Stimulated activated CD8-positive, alpha-beta memory T cell treated with anti-CD3 and anti-CD28 coated beads, Interleukin-7, amount 100 ng/mL, for 1 hour (primary cell): ENCODE results near the gene SPACDR.
"Not testable (repeated sequence)": the region's sequence is repeated elsewhere in the genome, so short reads cannot be mapped to it uniquely, and the experiment has no call there.

Source experiments
- DNase-seq, 2 donors: peaks; one replicate each; pipeline ENCODE4 v3.0.0-alpha.2; 2020; ENCODE audit warnings: low read depth in 2 of 2

The SPACDR gene

DNA sequence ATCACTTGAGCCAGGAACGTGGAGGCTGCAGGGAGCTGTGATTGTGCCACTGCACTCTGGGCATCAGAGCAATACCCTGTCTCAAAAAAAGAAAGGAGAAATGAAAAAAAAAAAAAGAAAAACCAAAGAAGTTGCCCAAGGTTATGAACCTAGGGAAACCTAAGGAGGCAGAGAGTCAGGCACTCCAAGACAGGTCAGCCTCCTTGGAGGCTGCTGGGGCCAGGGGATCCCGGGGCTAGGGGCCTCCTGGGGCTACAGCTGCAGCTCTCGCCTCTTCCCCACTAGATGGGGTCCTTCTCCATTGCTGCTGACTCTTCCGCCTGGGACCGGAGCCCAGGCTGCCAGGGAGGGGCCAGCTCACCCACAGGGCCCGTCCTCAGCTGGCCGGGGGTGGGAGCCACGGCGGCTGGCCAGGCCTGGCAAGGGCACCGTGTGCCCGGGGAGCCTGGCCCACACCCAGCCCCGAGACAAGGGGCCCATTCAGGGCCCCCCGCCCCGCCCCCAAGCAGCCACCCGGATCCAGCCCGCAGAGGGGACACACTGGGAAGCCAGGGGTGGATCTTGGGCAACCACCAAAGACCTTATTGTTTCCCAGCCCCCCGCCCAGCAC lies 1.7 kb upstream of the SPACDR start:
- no peak for DNase-seq

DNA sequence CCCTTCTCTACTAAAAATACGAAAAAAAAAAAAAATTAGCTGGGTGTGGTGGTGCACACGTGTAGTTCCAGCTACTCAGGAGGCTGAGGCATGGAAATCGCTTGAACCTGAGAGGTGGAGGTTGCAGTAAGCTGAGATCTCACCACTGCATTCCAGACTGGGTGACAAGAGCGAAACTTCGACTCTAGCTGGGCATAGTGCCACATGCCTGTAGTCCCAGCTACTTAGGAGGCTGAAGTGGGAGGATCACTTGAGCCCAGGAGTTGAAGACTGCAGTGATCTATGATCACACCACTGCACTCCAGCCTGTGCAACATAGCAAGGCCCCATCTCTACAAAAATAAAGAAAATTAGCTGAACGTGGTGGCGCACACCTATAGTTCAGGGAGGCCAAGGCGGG lies 1.2 kb upstream of the SPACDR start:
- DNase-seq: no peak

DNA sequence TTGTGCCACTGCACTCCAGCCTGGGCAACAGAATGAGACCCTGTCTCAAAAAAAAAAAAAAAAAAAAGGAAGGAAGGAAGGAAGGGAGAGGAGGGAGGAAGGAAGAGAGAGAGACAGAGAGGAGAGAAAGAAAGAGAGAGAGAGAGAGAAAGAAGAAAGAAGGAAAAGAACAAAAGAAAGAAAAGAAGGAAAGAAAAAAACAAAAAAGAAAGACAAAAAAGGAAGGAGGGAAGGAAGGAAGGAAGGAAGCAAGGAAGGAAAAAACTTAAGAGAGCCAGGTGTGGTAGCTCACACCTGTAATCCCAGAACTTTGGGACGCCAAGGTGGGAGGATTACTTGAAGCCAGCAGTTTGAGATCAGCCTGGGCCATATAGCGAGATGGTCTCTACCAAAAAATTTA lies 731 bp upstream of the SPACDR start:
- DNase-seq: no peak

DNA sequence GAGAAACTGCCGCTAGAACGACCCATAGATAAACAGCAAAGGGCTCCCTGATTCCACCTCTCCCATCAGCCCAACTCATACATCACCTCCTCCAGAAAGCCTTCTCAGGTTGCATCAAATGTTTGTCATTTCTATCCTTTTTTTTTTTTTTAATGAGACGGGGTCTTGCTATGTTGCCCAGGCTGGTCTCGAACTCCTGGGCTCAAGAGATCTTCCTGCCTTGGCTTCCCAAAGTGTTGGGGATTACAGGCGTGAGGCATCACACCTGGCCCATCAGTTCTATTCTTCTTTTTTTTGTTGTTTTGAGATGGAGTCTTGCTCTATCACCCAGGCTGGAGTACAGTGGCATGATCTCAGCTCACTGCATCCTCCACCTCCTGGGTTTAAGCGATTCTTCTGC lies 7.0 kb downstream of the SPACDR start:
- no peak for DNase-seq

DNA sequence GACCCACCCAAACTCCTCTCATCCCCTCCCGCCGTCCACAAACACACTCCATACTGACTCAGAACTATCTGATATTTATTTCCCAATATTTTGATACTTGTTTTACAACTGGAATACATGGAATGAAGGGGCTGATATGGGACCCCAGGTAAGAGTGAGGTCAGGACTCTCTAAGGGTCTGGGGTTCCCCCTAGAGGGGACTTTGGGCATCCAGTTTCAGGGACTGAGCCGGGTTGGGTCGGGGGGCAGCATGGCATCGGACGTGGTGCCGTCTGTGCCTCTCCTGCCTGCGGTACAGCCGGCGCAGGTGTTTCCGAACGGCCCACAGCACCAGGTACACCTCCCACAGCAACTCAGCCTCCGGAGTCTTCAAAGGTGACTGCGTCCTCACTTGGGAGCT lies 7.5 kb downstream of the SPACDR start:
- no peak for DNase-seq

DNA sequence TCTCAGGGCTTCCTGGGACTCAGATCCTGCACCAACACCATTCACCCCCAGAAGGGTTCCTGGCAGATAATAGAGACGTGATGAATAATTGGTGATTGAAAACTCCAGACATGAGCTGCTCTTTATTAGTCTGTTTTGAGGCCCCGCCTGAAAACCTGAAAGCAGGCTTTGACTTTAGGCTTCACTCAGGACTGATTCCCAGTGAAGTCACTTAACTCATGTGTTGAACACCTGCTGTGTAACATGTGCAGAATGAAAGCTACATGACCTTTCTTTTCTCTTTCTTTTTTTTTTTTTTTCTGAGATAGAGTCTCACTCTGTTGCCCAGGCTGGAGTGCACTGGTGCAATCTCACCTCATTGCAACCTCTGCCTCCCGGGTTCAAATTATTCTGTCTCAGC lies 8.9 kb downstream of the SPACDR start:
- DNase-seq: no peak

DNA sequence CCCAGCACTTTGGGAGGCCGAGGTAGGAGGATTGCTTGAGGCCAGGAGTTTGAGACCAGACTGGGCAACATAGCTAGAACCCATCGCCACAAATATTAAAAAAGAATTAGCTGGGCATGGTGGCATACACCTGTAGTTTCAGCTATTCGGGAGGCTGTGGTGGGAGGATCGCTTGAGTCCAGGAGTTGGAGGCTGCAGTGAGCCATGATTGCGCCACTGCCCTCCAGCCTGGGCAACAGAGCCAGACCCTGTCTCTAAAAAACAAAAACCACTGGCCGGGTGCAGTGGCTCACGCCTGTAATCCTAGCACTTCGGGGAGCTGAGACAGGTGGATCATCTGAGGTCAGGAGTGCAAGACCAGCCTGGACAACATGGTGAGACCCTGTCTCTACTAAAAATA lies 10.2 kb downstream of the SPACDR start:
- DNase-seq: not testable (repeated sequence)

DNA sequence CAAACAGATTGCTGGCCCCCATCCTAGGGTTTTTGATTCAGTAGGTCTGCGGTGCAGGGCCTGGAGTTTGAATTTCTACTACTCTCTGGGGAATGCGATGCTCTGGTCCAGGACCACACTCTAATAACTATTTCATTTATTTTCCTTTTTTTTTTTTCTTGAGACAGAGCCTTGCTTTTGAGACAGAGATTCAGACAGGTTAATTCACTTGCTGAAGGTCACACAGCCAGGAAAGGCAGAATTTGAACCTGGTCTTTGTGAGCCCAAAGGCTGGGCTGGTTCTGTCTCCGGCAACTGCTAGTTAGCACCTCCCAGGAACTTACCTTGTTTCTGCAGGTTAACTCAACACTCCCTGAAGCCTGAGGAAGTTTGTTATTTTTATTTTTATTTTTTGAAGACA lies 11.5 kb downstream of the SPACDR start:
- no peak for DNase-seq

DNA sequence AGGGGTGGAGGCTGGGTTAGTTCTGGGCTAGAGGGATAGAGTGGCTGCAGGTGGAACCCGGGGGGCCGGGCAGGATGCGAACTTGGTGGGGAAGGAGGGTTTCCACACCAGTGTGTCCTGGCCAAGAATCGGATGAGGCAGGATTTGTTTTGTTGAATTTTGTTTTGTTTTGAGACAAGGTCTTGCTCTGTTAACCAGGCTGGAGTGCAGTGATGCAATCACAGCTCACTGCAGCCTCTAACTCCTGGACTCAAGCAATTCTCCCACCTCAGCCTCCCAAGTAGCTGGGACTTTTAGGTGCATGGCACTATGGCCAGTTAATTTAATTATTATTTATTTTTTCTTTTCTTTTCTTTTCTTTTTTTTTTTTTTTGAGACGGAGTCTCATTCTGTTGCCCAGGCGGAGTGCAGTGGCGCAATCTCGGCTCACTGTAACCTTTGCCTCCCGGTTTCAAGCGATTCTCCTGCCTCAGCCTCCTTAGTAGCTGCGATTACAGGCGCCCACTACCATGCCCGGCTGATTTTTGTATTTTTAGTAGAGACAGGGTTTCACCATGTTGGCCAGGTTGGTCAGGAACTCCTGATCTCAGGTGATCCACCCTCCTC lies 14.8 kb downstream of the SPACDR start:
- no peak for DNase-seq

DNA sequence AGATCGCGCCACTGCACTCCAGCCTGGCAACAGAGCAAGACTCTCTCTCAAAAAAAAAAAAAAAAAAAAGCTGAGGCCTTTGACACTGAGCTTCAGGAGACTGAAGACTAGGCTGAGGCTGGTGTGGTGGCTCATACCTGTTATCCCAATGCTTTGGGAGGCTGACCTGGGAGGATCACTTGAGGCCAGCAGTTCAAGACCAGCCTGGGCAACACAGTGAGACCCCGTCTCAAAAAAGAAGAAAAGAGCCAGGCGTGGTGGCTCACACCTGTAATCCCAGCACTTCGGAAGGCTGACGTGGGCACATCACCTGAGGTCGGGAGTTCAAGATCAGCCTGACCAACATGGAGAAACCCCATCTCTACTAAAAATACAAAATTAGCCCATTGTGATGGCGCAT lies 16.7 kb downstream of the SPACDR start:
- not testable (repeated sequence) for DNase-seq

DNA sequence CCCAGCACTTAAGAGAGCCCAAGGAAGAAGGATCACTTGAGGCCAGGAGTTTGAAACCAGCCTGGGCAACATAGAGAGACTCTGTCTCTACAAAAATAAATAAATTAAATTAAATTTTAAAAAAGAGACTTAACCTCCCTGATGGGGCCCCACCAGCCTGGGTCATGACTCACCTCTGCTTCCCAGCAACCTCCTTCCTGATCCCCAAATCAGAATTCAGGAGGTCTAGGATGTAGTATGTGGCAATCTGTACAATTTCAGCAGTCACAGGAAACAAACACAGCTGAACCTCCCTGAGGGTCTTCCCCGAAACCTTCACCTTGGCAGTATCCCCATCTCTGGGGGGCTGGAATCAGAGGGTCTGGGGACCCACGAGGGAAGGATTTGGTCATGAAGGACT lies 18.0 kb downstream of the SPACDR start:
- DNase-seq: no peak

DNA sequence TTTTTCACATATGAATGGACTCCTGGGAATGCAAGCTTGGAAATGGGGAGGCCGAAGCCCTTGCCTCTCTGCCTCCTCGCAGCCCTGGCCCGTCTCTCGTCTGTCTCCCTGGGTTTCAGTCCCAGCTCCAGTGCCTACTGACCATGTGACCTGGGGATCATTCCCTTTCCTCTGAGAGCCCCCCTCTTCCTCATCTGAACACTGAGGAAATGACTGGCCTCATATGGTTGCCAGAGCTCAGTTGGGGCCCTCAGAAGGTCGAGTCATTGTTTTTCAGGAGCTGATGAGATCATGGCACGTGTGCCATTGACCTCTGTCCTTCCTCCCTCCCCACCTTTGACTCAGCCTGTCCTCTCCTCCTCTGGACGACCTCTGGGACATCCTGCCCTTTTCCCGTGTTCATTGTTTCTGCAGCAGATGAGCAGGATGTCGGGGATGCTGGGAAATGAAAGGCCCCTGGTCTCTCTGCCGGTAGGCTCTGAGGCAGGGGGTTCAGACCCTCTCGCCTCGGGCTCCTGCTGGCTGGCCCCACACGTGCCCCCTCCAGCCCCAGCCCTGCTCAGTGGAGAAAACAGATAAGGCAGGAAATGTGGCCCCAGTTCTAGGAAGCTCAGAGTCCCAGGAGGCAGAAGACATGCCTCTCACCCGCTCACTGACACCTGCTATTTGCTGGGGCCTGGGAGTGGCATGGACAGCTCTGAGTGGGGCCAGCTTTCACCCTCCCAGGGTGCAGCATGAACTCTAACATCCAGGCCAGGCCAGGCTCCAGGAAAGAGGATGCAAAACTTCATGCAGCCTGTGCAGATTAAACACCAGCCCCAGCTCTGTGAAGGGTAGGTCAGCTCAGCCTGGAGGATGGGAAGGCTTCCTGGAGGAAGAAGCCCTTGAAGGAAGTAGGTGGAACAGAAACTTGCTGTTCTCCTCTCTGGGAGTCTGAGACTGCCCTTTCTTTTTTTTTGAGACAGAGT lies 19.5 kb downstream of the SPACDR start:
- DNase-seq: no peak

DNA sequence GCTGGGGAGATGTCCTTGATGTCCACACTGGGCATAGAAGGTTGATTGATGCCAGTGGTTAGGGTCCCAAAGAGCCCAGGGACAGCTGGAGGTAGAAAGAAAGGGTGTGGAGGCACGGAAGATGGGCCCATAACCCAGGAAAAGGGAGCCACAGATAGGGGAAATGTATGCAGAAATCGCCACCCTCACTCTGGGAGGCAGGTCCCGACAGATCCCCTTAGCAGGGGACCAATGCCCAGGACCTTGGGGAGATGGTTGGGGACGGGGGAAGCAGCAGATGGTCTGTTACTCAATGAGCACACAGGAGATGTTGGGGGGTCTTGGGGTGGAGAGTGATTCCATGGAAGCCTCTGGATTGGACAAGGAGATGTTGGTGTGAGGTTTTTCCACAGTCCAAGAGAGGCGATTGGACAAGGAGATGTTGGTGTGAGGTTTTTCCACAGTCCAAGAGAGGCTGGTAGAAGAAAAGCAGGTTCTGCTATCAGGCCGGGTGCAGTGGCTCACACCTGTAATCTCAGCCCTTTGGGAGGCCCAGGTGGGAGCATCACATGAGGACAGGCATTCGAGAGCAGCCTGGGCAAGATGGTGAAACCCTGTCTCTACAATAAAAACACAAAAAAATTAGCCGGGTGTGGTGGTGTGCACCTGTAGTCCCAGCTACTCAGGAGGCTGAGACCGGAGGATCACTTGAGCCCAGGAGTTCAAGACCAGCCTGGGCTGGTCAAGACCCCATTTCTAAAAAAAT lies 20.8 kb downstream of the SPACDR start:
- DNase-seq: no peak

DNA sequence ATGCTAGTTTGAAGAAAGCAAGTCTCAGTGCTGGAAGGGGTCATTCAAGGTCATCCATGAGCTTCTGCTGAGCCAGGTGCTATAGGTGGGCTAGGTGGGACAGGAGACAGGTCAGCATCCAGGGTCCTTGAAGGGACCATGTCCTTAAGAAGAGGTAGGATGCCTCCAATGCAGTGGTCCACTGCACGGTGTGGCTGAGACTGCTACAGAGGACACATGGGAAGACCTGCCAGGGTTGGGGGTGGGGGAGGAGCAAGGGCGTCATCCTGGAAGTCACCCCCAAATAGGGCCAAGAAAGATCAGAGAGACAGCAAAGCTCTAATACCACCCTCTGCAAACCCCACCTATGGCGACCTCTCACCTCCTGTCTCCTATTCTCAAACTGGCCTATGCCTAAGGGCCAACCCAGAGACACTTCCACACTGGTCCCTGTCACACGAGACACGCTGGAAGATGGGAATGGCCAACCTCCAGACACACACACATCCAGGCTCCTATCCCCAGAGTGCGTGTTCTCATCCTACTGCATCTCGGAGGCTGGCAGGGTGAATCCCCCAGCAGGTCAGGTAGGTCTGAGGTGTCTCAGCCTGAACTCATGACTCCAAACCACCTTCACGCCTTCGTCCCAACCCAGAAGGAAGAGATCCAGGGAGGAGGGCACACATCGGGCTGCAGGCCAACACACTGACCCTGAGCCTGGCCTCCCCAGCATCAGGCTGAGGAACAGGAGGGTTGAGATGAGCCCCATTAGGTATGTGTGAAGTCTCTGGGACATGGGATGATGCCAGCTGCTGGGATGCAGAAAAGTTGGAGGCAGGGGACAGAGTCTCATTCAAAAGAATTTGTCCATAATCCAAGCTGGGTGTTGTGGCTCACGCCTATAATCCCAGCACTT lies 22.2 kb downstream of the SPACDR start:
- no peak for DNase-seq

DNA sequence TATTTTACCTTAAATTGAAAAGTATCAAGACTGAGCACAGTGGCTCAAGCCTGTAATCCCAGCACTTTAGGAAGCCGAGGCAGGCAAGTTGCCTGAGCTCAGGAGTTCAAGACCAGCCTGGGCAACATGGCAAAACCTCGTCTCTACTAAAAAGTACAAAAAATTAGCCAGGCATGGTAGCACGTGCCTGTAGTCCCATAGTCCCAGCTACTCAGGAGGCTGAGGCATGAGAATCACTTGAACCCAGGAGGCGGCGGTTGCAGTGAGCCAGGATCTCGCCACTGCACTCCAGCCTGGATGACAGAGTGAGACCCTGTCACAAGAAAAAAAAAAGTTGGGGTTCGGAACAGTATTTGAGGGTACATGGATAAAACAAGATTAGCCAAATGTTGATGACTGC lies 24.8 kb downstream of the SPACDR start:
- not testable (repeated sequence) for DNase-seq

DNA sequence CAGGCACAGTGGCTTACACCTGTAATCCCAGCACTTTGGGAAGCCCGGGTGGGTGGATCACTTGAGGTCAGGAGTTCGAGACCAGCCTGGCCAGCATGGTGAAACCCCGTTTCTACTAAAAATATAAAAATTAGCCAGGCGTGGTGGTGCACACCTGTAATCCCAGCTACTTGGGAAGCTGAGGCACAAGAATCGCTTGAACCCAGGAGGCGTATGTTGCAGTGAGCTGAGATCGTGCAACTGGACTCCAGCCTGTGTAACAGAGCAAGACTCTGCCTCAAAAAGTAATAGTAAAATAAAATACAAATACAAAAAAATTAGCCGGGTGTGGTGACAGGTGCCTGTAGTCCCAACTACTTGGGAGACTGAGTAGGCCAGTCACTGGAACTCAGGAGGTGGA lies 25.3 kb downstream of the SPACDR start:
- not testable (repeated sequence) for DNase-seq

DNA sequence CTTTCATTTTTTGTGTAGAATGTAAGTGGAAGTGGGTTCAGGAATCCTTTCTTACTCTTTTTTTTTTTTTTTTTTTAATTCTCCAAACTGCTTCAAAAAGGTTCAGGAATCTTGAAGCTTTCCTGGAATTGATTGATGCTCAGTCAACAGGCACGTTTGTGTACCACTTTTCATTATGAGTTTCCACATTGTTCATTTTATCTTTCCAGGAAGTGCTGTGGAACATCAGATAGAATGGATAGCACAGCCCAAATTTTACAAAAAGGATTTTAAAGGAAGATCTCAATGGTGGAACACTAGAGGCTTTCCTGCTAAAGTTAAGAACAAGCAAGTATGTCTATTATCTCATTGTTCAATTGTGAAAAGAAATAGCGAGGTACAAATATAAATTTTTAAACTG lies 25.9 kb downstream of the SPACDR start:
- DNase-seq: no peak

DNA sequence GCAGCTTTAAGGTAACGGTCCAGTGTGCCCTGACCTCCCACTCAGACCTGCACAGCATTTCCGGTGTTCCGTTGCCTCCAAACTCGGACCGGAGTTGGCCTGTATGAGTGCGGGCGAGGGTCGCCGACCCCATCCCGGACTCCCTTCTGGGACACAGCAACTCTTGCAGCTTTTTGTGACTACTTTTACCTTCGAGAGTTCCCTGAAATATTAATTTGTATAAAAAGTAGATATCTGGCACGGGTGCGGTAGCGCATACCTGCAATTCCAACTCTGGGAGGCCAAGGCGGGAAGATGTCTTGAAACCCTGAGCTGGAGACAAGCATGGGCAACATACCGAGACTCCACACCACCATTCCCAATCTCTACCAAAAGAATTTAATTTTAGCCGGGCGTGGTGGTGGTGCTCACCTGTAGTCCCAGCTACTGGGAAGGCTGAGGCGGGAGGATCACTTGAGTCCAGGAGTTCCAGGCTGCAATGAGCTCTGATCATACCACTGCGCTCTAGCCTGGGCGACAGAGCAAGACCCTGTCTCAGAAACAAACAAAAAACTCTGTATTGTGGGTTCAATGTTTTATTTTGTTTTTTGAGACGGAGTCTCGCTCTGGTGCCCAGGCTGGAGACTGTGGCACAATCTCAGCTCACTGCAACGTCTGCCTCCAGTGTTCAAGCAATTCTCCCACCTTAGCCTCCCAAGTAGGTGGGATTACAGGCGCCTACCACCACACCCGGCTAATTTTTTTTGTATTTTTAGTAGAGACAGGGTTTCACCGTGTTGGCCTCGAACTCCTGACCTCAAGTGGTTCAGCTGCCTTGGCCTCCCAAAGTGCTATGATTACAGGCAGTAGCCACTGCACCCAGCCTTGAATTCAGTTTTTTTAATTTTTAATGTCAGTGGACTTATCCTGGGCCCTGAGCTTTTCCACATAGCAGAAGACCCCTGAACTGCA lies 26.6 kb downstream of the SPACDR start:
- no peak for DNase-seq

DNA sequence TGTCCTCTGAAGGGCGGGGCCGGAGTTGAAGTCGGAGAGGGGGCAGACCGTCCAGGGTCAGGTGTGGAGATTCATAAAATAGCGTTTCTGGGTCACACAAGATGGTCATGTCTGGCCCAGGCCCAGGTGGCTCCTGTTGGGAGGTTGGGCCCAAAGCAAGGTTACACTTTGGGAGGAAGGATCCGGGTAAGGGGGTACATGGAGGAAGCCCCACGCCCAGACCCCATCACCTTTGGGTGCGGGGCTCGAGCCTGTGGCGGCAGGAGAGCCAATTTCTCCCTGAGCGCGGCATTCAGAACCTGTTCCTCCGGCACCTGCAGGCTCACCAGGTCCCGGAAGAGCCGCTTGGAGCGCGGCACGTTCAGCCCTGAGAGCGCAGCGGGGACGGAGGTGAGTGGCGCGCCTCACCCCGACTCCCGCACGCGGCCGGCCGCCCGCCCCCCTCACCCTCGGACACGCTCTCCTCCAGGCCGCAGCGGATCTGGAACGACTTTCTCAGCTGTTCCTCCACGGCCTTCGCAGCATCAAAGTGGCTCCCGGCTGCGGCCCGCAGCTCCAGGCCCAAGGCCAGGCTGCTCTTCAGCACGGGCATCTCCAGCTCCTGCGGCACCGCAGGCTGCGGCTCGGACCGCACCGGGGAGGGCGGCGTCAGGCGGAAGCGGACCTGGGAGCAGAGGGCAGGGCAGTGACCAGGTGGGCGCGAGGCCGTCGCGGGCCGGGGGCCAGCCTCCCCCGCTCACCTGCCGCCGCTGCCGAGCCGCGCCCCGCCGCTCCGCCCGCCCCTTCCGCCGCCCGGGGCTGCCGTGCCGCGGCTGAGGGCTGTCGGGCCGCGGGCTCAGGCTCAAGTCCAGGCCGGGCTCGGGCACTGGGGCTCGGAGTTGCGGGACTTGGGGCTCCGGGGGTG lies 28.4 kb downstream of the SPACDR start:
- peak in 1 of 2 donors; percentile 16 for DNase-seq
